GM21723 (cell line): ENCODE results near the gene INPP4B.
"Not testable (repeated sequence)": the region's sequence is repeated elsewhere in the genome, so short reads cannot be mapped to it uniquely, and the experiment has no call there.

Source experiments
- ATAC-seq: cut with Tn5 transposase; IDR thresholded peaks from one replicate; pipeline ENCODE4 v1.9.1; 2021; ENCODE audit warnings: mild to moderate bottlenecking, moderate library complexity; ENCODE audit not compliant: unreplicated experiment

Gene INPP4B

DNA sequence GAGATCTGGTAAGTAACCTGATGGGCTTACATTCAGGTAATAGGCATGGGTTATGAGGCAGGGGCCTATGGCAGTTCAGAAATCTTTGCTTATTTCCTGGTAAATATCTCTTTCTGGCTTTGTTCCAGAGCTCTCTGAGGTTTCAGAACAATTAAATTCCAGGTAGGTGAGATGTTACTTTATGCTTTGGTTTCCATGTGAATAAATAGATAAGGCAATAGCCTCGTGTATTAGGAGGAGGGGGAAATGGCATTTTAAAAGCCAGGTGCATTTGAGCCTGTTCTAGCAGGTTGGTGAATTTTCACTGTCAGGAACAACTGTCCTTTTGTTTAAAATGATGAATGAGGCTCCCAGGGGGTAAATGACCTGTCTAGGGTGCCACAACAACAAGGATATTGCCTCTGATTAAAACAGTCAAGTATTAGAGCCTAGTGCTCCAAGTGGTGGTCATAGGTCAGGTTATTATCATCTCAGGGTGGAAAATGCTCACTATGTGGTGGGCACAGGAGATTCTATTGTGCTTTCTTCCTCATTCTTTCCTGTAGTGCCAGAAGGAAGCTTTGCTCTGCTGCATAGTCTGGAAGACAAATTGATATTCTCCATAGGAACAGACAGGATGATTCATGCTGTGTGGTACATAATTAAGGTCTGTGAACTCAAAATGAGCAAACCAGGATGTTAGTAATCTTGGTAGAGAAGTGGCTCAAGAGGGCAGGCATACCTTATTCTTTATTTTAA, 296.2 kb downstream of the INPP4B start:
- no peak for ATAC-seq

DNA sequence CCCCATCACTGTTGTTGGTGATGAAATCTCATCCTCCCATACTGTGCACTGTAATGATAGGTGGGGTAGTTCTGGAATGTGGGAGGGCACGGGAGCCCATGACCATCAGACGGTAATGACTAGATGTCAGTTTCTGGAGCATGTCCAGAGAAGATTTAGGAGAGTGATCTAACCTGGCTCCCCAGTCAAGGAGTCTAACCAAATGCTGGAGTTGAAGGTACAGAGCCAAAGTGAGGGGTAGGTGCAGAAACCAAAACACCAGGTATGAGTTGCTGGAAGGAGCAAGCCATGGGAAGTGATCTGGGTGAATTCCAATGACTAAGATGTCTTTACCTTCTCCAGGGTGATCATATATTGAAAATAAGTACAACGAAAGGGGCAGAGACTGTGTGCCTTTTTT, 296.9 kb downstream of the INPP4B start:
- ATAC-seq, result no peak

DNA sequence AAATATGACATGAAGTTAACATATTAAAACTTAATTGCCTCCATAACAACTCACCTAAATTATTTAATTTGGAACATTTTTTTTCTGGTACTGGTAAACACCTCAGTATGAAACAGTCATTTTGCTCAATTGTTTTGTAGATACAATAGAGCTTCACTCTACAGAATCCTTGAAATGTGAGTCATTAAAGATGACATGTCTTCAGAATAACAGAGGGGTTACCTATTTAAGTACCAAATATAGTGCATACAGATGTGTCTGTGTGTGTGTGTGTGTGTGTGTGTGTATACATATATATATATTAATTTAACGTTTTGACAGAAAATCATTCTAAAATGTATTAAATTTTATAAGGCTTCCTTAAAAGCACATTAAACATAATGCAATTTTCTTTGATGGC, 297.6 kb downstream of the INPP4B start:
- no peak for ATAC-seq

DNA sequence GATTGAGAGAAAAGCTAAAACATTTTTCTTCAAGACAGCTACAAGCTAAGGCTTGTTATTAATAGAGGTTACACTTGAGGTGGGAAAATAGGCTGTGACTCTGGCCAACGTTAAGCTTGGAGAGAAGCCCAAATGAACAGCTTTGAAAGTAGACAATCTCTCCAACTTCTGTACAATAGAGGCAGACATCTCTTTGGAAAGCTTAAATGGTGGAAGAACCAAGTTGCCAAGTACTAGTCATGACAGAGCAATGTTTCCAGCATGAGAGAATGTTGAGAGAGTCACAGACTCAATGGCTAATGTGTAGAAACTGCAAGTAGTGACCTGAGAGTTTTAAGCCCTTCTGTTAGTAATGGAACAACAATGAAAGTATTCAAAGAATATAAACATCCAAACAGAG, 298.1 kb downstream of the INPP4B start:
- ATAC-seq, result no peak

DNA sequence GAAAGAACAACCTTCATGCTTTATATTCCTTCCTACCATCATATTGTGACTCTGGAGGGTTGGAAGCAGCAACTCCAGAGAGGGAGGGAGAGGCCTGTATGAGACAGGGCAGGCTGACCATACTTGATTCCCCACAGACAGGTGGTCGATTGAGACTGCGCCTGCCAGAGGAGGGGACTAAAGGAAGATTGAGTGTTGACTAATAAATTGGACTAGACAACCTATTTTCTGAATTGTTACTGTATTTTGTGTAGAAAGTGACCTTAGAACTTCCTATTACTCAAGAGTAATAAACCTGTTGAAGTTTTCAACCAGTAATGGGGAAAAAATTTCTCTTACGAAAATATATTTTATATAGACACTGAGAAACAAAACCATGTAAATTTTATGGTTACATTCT, 301.5 kb downstream of the INPP4B start:
- ATAC-seq, result no peak

DNA sequence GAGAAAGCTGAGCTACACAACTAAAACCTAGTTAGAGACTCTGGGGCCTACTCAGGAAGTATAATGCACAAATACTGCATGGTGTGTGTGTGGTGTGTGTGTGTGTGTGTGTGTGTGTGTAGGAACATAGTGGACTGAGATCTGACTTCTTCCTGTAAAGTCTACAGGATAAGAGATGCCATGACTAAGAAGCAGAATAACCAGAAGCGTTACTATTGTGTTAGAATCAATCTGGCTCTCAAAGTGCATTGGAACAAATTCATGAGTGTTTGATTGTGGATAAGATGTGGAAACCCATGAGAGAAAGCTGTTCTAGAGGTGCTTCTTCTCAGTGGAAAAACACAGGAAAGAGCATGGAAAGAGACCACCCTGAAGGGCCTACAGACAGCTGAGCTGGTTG, 302.1 kb downstream of the INPP4B start:
- ATAC-seq, result no peak

DNA sequence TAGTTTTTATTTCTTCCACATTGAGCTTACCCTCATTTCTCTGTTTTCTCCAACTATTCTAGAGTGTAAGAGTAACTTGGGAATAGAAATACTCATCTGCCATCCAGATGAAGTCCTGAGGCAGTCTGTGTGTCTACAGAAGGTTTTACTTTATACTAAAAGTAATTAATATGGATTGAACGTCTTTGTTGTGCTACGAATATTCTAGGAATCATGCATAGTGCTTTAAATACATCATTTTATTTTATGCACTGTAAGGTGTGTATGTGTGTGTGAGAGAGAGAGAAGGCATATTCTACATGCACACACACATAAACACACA, 305.7 kb downstream of the INPP4B start:
- ATAC-seq, result no peak

DNA sequence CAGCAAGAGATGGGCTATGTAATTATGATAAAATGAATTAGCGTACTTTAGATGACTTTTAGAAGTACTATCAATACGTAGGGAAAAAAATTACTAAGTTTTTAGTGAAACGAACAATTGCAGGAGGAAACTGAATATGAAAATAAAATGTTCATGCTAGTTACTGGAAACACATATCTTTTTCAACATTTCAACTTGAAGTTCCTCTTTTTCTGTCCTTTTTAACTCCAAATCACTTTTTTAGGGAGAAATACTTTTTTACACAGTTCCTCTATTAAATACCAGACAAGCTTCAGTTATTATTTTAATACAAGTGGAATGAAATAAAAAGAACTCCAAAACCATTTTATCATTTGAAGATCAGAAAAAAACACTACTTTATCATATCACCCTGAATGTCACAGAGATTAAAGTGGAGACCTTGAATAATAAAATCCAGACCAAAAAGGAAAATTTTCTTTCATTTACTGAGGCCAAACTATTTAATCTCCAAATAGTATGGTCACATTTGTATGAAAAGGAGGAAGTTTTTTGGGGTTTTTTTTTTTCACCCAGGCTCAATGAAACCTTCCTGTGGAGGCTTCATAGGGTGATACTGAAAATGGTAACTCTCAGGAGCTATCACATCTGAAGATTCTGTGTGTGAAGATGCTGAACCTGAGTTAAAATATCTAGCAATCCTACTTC, 306.2 kb downstream of the INPP4B start:
- no peak for ATAC-seq

DNA sequence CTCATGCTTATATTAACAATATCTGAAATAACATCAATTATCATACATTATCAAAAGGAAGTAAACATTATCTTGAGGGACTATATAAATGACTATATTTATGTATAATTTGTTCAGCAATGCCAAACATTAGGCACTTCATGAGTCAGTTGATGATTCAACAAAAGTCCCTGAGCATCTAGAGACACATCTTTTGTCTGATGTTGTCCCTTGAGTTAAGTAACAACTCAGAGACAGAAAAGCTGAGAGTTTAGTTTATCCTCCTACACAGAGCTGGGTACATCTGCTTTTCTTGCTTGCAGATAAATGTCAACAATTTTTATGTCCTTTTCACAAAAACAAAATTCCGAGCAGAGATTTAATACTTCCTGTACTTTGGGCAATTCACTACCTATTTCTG, 311.1 kb downstream of the INPP4B start:
- no peak for ATAC-seq

DNA sequence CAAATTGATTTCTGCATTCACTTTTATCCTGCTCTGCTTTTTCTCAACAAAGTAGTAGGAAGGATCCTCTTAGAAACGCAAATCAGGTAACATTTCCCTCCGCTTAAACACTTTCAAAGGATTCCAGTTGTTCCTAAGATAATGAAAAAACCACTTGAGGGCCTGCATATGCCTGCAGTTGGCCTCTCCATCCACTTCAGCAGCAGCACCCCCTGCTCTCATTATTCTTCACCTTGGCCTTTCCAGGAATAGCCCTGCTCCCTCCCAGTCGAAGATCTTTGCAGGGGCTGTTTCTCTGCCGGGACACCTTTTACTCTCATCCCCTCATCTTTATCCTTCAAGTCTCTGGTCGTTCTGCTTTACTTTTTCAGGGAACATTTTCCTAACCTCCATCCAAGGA, 314.0 kb downstream of the INPP4B start:
- ATAC-seq, result no peak

DNA sequence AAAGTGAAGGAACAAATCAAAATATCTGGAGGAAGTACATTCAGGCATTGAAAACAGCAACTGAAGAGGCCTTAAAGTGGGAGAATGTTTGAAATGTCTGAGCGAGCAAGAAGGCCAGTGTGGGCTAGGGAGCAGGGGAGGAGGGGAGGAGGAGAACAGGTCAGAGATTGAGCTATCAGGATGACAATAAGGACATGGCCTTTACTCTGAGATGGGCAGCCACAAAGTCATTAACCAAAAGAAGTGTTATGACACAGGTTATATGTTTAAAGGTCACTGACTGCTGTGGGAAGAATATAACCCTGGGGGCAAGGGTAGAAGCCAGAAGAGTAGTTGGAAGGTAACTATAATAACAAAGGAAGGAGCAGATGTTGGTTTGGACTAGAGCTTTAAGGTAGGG, 315.4 kb downstream of the INPP4B start:
- ATAC-seq, result no peak

DNA sequence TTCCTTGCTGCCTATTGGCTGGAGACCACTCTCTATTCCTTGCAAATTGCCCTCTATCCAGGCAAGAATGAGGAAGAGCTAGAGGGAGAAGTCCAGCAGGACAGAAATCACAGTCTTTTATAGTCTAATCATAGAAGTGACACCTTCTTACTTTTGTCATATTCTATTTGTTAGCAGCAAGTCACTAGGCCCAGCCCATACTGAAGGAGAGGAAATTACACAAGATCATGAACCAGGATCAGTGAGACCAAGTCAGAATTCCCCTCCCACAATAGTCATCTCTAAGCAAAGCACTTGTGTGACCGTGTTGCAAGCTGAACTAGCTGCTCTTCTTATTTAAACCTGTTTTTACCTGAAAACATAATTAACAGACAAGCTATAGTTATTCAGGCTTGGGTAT, 317.7 kb downstream of the INPP4B start:
- no peak for ATAC-seq

DNA sequence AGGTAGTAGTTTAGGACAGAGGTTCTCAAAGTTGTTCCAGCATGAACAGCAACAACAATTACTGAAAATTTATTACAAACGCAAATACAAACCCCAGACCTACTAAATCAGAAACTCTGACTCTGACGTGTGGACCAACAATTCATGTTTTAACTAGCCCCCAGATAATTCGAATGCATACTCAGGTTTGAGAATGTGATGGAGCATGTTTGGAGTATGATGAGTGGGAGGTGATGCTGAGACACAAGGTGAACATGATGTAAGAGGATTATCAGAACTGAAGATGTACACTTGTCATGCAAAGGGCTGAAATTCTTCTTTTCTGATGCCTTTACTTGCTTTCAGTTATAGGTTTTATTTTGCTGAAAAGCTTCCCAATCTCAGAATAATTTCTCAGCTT, 323.0 kb downstream of the INPP4B start:
- ATAC-seq, result no peak

DNA sequence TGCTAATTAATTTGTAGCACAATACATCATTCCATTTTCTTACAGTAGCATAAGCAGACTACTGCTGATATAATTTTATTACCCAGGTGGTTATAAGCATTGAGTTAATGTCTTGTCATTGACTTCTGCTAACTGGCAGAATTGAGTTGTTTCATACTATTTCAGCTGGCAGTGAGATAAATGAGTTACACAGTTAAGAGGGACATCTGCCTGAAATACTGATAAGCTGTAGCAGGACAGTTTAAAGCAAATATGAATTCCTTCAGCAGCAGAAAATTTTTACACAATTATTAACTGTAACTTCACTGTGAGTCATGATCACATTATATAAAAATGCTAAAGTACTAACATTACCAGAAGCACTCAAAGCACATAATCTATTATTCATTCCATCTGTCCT, 326.8 kb downstream of the INPP4B start:
- no peak for ATAC-seq

DNA sequence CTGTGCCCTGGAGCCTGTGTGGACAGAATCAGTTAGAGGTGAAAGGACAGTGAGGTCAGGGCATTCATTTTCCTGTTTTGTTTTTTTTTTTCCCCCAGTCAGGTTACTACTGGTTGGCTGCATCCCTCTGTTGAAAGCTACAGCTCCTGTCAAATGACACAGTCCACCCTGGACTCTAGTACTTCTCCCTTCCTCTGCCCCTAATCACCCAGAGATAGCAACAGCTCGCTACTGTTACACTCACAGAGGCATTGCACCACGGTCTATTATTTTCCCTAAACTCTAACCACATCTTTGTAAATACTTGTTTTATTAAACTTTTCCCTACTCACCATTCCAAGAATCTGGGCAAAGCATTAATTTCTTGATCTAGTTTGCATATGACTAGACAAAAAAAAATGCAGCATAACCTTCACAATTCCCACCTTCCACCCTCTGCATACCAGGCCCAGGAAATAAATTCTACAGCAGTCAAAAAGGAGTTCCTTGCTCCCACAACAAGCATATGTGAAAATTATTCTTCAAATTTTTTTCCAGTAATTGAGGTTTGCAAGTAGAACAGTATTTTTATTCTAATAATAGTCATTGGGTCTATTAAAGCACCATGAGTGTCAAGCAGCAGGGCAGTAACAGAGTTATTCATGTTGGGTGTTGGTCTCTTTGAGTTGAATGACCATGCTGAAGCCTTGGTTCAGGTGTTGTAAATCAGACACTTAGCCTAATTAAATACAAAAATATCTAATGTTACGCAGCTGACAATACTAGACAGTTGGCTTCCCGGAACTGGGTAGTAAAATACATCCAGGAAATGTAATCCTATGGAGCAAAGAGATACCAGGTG, 329.2 kb downstream of the INPP4B start:
- no peak for ATAC-seq

DNA sequence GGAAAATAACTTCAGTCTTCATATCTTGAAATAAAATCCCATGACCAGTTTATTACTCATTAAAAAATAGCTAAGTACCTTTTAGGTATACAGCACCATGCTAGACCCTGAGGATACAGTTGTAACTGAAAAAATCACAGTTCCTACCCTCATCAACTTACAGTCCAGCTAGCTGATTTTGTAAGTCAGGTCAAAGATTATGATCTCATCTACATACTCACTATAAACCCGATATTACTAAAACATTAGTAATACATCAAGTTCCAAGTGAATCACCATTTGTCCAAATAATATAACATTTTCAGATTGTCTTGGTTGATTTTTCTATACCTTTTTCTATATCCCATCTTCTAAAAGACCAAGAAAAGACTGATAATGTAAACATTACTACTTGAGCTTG, 333.9 kb downstream of the INPP4B start:
- ATAC-seq, result no peak

DNA sequence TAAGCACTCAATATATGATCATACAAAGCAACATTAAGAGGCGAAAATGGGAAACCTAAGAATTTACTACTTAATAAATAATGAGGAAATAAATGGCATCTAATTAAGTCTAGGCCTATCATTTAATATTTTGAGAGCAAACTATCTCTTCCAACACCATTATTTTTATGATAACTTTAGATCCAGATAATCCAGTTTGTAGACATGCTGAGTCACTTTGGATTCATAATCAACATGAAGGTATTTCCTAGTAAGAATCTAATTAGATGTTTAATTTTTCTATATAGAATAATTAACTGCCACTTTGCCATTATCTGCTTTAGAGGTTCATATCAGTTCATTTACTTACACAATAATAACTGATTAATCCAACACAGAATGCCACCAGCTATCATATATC, 336.2 kb downstream of the INPP4B start:
- ATAC-seq, result no peak

DNA sequence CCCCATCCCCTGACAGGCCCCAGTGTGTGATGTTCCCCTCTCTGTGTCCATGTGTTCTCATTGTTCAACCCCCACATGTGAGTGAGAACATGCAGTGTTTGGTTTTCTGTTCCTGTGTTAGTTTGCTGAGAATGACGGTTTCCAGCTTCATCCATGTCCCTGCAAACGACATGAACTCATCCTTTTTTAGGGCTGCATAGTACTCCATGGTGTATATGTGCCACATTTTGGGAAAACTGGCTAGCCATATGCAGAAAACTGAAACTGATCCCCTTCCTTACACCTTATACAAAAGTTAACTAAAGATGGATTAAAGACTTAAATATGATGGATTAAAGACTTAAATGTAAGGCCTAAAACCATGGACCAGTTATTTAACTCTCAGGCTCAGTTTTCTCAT, 336.7 kb downstream of the INPP4B start:
- not testable (repeated sequence) for ATAC-seq

DNA sequence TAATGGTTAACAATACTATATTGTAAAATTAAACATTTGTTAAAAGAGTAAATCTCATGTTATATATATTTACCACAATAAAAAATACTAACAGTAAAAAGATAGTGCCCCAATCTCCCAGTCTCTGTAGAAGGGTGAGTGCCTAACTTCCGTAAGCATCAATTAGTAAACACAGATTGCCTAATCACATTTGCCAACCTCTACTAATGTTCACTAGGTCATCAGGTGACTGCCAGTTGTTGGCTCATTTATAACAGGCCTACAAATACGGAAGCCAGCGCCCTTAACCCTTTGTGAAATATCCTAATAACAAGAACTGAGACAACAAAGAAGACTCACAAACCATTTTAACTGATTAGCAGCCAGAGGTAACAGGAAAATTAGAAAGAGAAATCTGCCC, 345.1 kb downstream of the INPP4B start:
- ATAC-seq, result no peak

DNA sequence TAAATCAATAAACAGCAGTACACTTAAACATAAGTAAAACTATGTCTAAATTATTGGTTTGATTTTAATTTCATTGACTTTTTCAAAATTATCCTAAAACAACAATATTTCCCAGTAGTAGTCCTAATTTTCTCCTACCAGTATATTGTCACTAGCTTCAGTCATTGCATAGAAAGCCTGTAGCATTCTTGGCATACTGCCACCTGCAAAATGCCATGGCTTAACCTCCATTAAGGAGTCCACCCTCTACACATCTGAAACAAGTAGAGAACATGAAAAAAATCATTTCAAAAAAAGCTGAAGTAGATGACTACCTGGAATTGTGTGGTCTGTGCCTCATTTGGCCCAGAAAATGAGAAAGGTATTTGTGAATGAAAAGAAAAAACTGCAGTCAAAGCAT, 348.5 kb downstream of the INPP4B start:
- no peak for ATAC-seq

DNA sequence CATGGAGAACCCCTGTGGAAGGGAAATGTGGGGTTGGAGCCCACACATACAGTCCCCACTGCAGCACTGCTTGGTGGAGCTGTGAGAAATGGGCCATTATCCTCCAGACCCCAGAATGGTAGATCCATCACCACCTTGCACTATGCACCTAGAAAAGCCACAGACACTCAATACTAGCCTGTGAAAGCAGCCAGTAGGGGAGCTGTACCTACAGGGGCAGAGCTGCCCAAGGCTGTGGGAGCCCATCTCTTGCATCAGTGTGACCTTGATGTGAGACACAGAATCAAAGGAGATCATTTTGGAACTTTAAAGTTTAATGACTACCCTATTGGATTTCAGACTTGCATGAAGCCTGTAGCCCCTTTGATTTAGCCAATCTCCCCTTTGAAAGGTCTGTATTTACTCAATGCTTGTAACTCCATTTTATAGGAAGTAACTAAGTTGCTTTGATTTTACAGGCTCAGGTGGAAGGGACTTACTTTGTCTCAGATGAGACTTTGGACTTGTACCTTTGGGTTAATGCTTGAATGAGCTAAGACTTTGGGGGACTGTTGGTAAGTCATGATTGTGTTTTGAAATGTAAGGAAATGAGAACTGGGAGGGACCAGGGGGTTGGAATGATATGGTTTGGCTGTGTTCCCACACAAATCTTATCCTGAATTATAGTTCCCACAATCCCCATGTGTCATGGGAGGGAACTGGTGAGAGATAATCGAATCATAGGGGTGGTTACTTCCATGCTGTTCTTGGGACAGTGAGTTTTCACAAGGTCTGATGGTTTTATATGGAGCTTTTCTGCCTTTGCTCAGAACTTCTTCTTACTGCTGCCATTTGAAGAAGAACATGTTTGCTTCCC, 352.6 kb downstream of the INPP4B start:
- no peak for ATAC-seq
